Measurements from ENCODE around the gene SLC22A31.

DNA sequence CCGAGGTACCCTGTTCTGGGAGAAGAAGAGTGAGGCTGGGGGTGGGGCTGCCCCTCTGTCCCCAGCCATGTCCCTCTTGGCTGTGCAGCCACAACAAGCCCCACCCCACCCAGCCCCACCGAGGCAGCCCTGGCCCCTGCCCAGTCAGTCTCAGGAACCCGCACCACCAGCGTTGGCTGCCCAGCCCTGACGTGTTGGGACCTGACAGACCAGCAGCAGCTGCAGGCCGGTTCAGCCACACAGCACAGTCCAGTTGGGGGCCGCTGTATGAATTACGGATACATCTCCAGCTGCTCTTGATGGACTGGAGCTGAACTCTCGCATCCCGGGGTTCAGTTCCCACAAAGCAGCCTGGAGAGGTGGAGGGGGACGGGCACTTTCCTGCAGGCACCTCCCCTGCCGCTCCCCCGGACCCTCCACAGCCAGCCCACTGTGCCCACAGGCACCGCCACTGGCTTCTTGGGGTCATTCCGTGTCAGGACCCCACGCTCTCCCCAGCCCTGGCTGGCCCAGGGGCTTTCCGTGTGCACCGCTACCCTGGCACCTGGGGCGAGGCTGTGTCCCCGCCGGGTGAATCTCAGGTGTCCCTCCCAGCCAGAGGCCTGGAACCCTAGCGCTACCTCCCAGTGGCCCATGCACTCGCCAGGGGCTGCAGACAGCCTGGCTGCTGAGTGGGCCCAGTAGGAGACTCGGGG is 21.7 kb downstream of the SLC22A31 start:
- TF ChIP-seq, protein P1, sequence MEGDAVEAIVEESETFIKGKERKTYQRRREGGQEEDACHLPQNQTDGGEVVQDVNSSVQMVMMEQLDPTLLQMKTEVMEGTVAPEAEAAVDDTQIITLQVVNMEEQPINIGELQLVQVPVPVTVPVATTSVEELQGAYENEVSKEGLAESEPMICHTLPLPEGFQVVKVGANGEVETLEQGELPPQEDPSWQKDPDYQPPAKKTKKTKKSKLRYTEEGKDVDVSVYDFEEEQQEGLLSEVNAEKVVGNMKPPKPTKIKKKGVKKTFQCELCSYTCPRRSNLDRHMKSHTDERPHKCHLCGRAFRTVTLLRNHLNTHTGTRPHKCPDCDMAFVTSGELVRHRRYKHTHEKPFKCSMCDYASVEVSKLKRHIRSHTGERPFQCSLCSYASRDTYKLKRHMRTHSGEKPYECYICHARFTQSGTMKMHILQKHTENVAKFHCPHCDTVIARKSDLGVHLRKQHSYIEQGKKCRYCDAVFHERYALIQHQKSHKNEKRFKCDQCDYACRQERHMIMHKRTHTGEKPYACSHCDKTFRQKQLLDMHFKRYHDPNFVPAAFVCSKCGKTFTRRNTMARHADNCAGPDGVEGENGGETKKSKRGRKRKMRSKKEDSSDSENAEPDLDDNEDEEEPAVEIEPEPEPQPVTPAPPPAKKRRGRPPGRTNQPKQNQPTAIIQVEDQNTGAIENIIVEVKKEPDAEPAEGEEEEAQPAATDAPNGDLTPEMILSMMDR (conservative IDR thresholded peaks at IDR 0.05 in 1 of 2, IDR thresholded peaks at IDR 0.05 in 1 of 2; ENCODE audit: low read depth in 1 of 2, low read length in 2 of 2): no peak
- TF ChIP-seq EZH2 (IDR thresholded peaks at IDR 0.05; ENCODE audit: low read length, missing control alignments): no peak

Measured in fibroblast of lung (primary cell).